H9 (cell line): ENCODE measurements around the gene DDX18. TPM values are rescaled to one million over a fixed set of nuclear protein-coding genes. Genes with fewer than 3 reads are reported as not detected.

Source experiments
- DNase-seq: peaks from one replicate; pipeline ENCODE4 v3.0.0-alpha.2; 2017
- H2AFZ ChIP-seq: one replicate; pipeline ENCODE4 v1.6.1; 2013; ENCODE audit warnings: mild to moderate bottlenecking, low read length, control low read depth, moderate library complexity
- H2AK5ac ChIP-seq: 2 replicates; pipeline ENCODE4 v1.6.1; 2013; ENCODE audit warnings: low read length, control low read depth, mixed read lengths; ENCODE audit not compliant: insufficient read length
- H2BK120ac ChIP-seq: one replicate; pipeline ENCODE4 v1.6.1; 2013; ENCODE audit warnings: low read depth, mild to moderate bottlenecking, low read length, control low read depth, inconsistent platforms; ENCODE audit not compliant: poor library complexity, severe bottlenecking
- H2BK12ac ChIP-seq: 2 replicates; pipeline ENCODE4 v1.6.1; 2013; ENCODE audit warnings: low read length, control low read depth, mixed read lengths, low read depth; ENCODE audit not compliant: insufficient read length
- H2BK15ac ChIP-seq: 2 replicates; pipeline ENCODE4 v1.6.1; 2013; ENCODE audit warnings: low read depth, low read length, control low read depth
- H2BK20ac ChIP-seq: one replicate; pipeline ENCODE4 v1.6.1; 2013; ENCODE audit warnings: low read depth, mild to moderate bottlenecking, low read length, control low read depth, inconsistent platforms; ENCODE audit not compliant: poor library complexity, severe bottlenecking
- H2BK5ac ChIP-seq: 2 replicates; pipeline ENCODE4 v1.6.1; 2013; ENCODE audit warnings: low read length, control low read depth, mixed read lengths; ENCODE audit not compliant: insufficient read length
- H3K14ac ChIP-seq: 2 replicates; pipeline ENCODE4 v1.6.1; 2013; ENCODE audit warnings: low read length, control low read depth; ENCODE audit not compliant: insufficient read depth
- H3K18ac ChIP-seq: 2 replicates; pipeline ENCODE4 v1.6.1; 2013; ENCODE audit warnings: low read depth, mild to moderate bottlenecking, mixed read lengths, low read length, control low read depth; ENCODE audit not compliant: insufficient read length
- H3K23ac ChIP-seq: 2 replicates; pipeline ENCODE4 v1.6.1; 2013; ENCODE audit warnings: low read length, control low read depth, mixed read lengths, low read depth; ENCODE audit not compliant: insufficient read length
- H3K23me2 ChIP-seq: 2 replicates; pipeline ENCODE4 v1.6.1; 2013; ENCODE audit warnings: low read depth, mild to moderate bottlenecking, mixed read lengths, low read length, control low read depth; ENCODE audit not compliant: insufficient read length, poor library complexity, severe bottlenecking
- H3K27ac ChIP-seq: 2 replicates; pipeline ENCODE4 v1.5.1; 2013; ENCODE audit warnings: low read length, control low read depth, mixed read lengths, low read depth; ENCODE audit not compliant: insufficient read length
- H3K27me3 ChIP-seq: 2 replicates; pipeline ENCODE4 v1.6.1; 2013; ENCODE audit warnings: low read length, control low read depth, inconsistent platforms; ENCODE audit not compliant: insufficient read depth
- H3K4ac ChIP-seq: 2 replicates; pipeline ENCODE4 v1.6.1; 2013; ENCODE audit warnings: low read depth, mild to moderate bottlenecking, control low read depth, inconsistent platforms, low read length, moderate library complexity
- H3K4me1 ChIP-seq: 2 replicates; pipeline ENCODE4 v1.6.1; 2013; ENCODE audit warnings: low read length, control low read depth, inconsistent platforms; ENCODE audit not compliant: insufficient read depth
- H3K4me2 ChIP-seq: 2 replicates; pipeline ENCODE4 v1.6.1; 2013; ENCODE audit warnings: low read length, control low read depth, mixed read lengths; ENCODE audit not compliant: insufficient read length, insufficient read depth
- H3K56ac ChIP-seq: 2 replicates; pipeline ENCODE4 v1.6.1; 2013; ENCODE audit warnings: low read depth, mild to moderate bottlenecking, mixed read lengths, low read length, control low read depth; ENCODE audit not compliant: insufficient read length
- H3K79me1 ChIP-seq: 2 replicates; pipeline ENCODE4 v1.6.1; 2013; ENCODE audit warnings: low read depth, mild to moderate bottlenecking, moderate library complexity, low read length, control low read depth, inconsistent platforms; ENCODE audit not compliant: insufficient read depth, poor library complexity, severe bottlenecking
- H3K79me2 ChIP-seq: 2 replicates; pipeline ENCODE4 v1.6.1; 2013; ENCODE audit warnings: low read length, control low read depth, inconsistent platforms; ENCODE audit not compliant: insufficient read depth
- H3K9ac ChIP-seq: 2 replicates; pipeline ENCODE4 v1.6.1; 2013; ENCODE audit warnings: low read length, control low read depth, mixed read lengths; ENCODE audit not compliant: insufficient read length; ENCODE audit errors: extremely low read depth
- H3K9me3 ChIP-seq: one replicate; pipeline ENCODE4 v1.6.1; 2013; ENCODE audit warnings: low read depth, low read length, inconsistent platforms; ENCODE audit not compliant: control insufficient read depth
- H3T11ph ChIP-seq: one replicate; pipeline ENCODE4 v1.6.1; 2013; ENCODE audit warnings: mild to moderate bottlenecking, low read length, control low read depth, inconsistent platforms
- H4K20me1 ChIP-seq: one replicate; pipeline ENCODE4 v1.6.1; 2013; ENCODE audit not compliant: control insufficient read depth, insufficient read length, insufficient read depth
- H4K5ac ChIP-seq: 2 replicates; pipeline ENCODE4 v1.6.1; 2013; ENCODE audit warnings: low read depth, mild to moderate bottlenecking, mixed read lengths, low read length, control low read depth; ENCODE audit not compliant: insufficient read length
- H4K8ac ChIP-seq: replicated peaks from 2 replicates; pipeline ENCODE4 v1.6.1; 2013; ENCODE audit warnings: low read length, control low read depth, mixed read lengths, low read depth; ENCODE audit not compliant: insufficient read length
- H4K91ac ChIP-seq: 2 replicates; pipeline ENCODE4 v1.6.1; 2013; ENCODE audit warnings: low read depth, mild to moderate bottlenecking, moderate library complexity, mixed read lengths, low read length, control low read depth; ENCODE audit not compliant: insufficient read length
- H3K27ac Mint-ChIP-seq, 3 experiments: 2 replicates in 2 of 3; 3 replicates in 1 of 3; pipeline ENCODE4 v1.8.0; 2020 to 2021; ENCODE audit warnings: mixed read lengths in 3 of 3, mild to moderate bottlenecking in 1 of 3, moderate library complexity in 1 of 3
- H3K27me3 Mint-ChIP-seq: 2 replicates; pipeline ENCODE4 v1.8.0; 2021; ENCODE audit warnings: low read depth, mild to moderate bottlenecking, moderate library complexity, mixed read lengths
- H3K36me3 Mint-ChIP-seq, 3 experiments: 2 replicates in 2 of 3; 3 replicates in 1 of 3; pipeline ENCODE4 v1.8.0; 2020 to 2021; ENCODE audit warnings: low read depth in 3 of 3, mixed read lengths in 3 of 3; ENCODE audit not compliant: insufficient read depth in 1 of 3
- H3K4me1 Mint-ChIP-seq, 2 experiments: 2 replicates each; pipeline ENCODE4 v1.8.0; 2020; ENCODE audit warnings: mixed read lengths in 2 of 2
- H3K4me3 Mint-ChIP-seq, 2 experiments: 2 replicates in 1 of 2; 3 replicates in 1 of 2; pipeline ENCODE4 v1.8.0; 2020 to 2021; ENCODE audit warnings: mild to moderate bottlenecking in 2 of 2, mixed read lengths in 2 of 2, moderate library complexity in 1 of 2
- H3K9me3 Mint-ChIP-seq, 2 experiments: 2 replicates in 1 of 2; 3 replicates in 1 of 2; pipeline ENCODE4 v1.8.0; 2020; ENCODE audit warnings: mild to moderate bottlenecking in 2 of 2, mixed read lengths in 2 of 2, moderate library complexity in 1 of 2
- WGBS: extraction: QIAGEN DNeasy Blood & Tissue Kit; methylation state at CpG from one replicate; pipeline ENCODE4 v1.1.7; 2013; ENCODE audit warnings: missing lambda C conversion rate, low lambda C conversion rate, mixed read lengths; ENCODE audit not compliant: insufficient read length; ENCODE audit errors: extremely low coverage; 5-methylcytosine and 5-hydroxymethylcytosine counted together
- total RNA-seq: library from RNA; stranded (reverse); gene quantifications from 2 replicates; pipeline ENCODE4 v1.2.1, GENCODE V29; 2021
- TF ChIP-seq, protein P1 (sequence below): fragments of 200-600 bp; sonication (generic); conservative IDR thresholded peaks from 3 replicates; pipeline ENCODE4 v1.8.0; 2021; ENCODE audit warnings: antibody characterized with exemption, mild to moderate bottlenecking

Gene DDX18
- total RNA-seq, 1 experiment from 2014 or later: 115 TPM

- peaks cover 3% of the 10 kb centered on the region for H3K27me3 Mint-ChIP-seq
- peaks cover 4% of the 10 kb centered on the region for H3K23me2 ChIP-seq
- no peak for DNase-seq
- no peaks in the 10 kb centered on the region for H3K9me3 ChIP-seq
- H3K14ac ChIP-seq: no peak overlapping the region
- H4K91ac ChIP-seq: no peak overlapping the region
- H3K4me1 Mint-ChIP-seq: peaks cover 2 to 8% of the 10 kb centered on the region in 2 experiments; a peak in 3 of 4 replicates
- no peak overlapping the region for H3K4me3 Mint-ChIP-seq
- H2BK5ac ChIP-seq: no peak overlapping the region
- no peak overlapping the region for H4K8ac ChIP-seq
- no peaks in the 10 kb centered on the region for H3K9me3 Mint-ChIP-seq
- no peaks in the 10 kb centered on the region for H3K4me1 ChIP-seq
- H3K56ac ChIP-seq: no peak overlapping the region
- no peak overlapping the region for H3K18ac ChIP-seq
- H2BK12ac ChIP-seq: no peak overlapping the region
- H4K20me1 ChIP-seq: no peaks in the 10 kb centered on the region
- WGBS: no CpG with 5 or more reads among the region's 3 CpGs
- H2AFZ ChIP-seq: no peak overlapping the region
- H3K27me3 ChIP-seq: no peaks in the 10 kb centered on the region
- no peak overlapping the region for H2AK5ac ChIP-seq
- no peak overlapping the region for H3K27ac ChIP-seq
- H3K36me3 Mint-ChIP-seq: peaks cover 18 to 52% (median 36%) of the 10 kb centered on the region in 3 experiments
- no peak overlapping the region for H4K5ac ChIP-seq
- H2BK120ac ChIP-seq: no peak overlapping the region
- no peak overlapping the region for H3K9ac ChIP-seq
- no peaks in the 10 kb centered on the region for H3K79me1 ChIP-seq
- no peak overlapping the region for H3K4ac ChIP-seq
- no peak overlapping the region for H3K23ac ChIP-seq
- no peak overlapping the region for H3K4me2 ChIP-seq
- H3T11ph ChIP-seq: no peak overlapping the region
- H3K79me2 ChIP-seq: no peaks in the 10 kb centered on the region
- TF ChIP-seq, protein P1, sequence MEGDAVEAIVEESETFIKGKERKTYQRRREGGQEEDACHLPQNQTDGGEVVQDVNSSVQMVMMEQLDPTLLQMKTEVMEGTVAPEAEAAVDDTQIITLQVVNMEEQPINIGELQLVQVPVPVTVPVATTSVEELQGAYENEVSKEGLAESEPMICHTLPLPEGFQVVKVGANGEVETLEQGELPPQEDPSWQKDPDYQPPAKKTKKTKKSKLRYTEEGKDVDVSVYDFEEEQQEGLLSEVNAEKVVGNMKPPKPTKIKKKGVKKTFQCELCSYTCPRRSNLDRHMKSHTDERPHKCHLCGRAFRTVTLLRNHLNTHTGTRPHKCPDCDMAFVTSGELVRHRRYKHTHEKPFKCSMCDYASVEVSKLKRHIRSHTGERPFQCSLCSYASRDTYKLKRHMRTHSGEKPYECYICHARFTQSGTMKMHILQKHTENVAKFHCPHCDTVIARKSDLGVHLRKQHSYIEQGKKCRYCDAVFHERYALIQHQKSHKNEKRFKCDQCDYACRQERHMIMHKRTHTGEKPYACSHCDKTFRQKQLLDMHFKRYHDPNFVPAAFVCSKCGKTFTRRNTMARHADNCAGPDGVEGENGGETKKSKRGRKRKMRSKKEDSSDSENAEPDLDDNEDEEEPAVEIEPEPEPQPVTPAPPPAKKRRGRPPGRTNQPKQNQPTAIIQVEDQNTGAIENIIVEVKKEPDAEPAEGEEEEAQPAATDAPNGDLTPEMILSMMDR: no peak
- no peak overlapping the region for H2BK20ac ChIP-seq
- no peak overlapping the region for H3K27ac Mint-ChIP-seq
- H2BK15ac ChIP-seq: no peak overlapping the region
These were observed 19.4 kb downstream of the DDX18 start for GRCh38 chr2:117833911-117834310.
